NCI-H1694 treated with DMSO at 0.1 percent for 48 hours (cell line): Measurements from ENCODE around the gene MFAP2.
A peak's percentile ranks its signal among the peaks of the same experiment; 100 is the strongest.
"Not testable (repeated sequence)": the region's sequence is repeated elsewhere in the genome, so short reads cannot be mapped to it uniquely, and the experiment has no call there.

ENCODE experiments used
- DNase-seq: peaks from one replicate; lab custom pipeline; 2025; lab: John Stamatoyannopoulos, UW

Gene MFAP2

GRCh38 chr1:16979475-16980327 lies 719 bp downstream of the MFAP2 start:
- no peak for DNase-seq

GRCh38 chr1:16978567-16979474 lies 1.6 kb downstream of the MFAP2 start:
- no peak for DNase-seq

- DNase-seq, result no peak
These were observed 2.3 kb downstream of the MFAP2 start for GRCh38 chr1:16978139-16978538.

DNA sequence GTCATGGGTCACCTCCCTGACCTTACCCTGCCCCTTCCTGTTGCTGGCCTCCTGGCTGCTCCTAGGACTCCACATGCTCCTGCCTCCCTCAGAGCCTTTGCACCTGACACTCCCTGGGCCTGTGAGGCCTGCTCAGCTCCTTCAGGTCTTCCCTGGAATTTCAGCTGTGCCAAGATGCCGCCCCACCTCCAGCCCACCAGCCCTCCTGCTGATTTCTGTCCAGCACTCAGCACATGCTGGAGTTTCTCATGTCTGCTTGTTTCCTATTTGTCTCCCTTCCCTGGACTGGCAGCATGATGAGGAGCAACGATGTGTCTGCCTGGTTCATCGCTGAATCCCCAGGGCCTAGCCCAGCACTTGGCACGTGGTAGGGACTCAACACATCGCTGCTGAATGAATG lies 3.0 kb downstream of the MFAP2 start:
- no peak for DNase-seq

- DNase-seq, result no peak
These were observed 3.5 kb downstream of the MFAP2 start for GRCh38 chr1:16976966-16977365.

DNA sequence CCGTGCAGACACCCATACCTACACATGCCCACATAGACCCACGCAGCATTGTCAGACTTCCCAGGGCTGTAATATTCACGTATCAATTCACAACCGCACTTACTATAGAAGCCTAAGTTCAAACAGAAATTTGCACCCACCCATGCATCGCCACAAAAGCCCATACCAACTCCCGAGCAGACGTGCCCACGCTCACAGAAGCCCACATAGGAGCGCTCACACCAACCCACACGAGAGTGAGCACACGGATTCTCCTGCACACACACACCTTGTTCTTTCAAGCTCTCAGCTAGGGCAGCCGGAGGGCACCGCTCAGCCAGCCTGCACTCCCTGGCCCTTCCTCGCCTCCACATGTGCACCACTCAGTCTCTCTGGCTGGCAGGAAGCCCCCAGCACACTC lies 4.6 kb downstream of the MFAP2 start:
- DNase-seq, result no peak

DNA sequence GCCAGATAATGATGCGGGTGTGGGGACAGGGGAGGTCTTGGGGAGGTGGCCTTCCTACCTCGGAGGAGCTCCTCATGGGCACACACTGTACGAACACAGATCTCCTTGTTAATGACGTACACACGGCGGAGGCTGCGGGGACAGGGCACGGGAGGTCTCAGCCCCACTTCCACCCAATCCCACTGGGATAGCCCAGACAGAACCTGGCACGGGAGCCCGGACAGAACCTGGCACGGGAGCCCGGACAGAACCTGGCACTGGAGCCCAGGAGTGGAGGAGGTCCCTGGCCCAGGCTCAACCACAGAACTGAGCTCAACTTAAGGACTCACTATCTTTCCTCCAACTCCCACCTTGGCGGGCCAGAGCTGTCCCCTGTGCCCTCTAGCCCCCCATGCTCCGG lies 5.2 kb downstream of the MFAP2 start:
- DNase-seq, result no peak

DNA sequence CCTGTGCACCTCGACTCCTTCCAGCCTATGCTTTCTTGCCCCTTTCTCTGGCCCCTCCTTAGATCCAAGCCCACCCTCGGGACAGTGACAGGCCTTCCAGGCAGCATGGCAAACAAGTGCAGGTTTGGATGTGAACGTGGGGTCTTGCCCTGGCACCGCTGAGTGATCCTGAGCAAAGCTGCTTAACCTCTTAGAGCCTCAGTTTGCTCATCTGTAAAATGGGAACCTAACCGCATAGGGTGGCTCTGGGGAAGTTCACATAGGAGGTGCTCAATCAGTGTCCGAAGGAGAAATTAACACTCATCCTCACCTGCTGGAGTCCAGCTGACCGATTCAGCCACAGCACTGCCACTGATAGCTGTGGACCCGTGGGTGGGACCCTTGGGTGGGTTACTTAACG lies 7.2 kb downstream of the MFAP2 start:
- DNase-seq, result no peak

GRCh38 chr1:16972189-16972895 lies 8.1 kb downstream of the MFAP2 start:
- DNase-seq, result no peak

- DNase-seq, result peak; percentile 9
These were observed 8.9 kb downstream of the MFAP2 start for GRCh38 chr1:16971341-16972188.

- no peak for DNase-seq
These were observed 10.1 kb downstream of the MFAP2 start for GRCh38 chr1:16970132-16970910.

DNA sequence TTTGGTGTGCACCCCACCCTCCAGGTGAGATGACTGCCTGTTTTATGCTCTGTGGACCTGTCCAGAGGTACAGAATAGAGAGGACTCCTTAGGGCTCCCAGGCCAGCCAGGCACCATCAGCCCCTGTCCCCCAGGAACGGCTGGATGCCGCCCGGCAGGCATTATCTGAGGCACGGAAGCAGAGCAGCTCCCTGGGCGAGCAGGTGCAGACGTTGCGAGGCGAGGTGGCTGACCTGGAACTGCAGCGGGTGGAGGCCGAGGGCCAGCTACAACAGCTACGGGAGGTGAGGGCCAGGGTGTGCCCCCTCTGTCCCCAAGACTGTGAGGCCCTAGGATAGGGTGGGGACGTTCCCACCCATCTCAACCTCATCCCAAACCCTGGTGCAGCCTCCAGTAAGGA lies 10.8 kb downstream of the MFAP2 start:
- no peak for DNase-seq

- no peak for DNase-seq
These were observed 11.3 kb downstream of the MFAP2 start for GRCh38 chr1:16969057-16969611.

- no peak for DNase-seq
These were observed 12.0 kb downstream of the MFAP2 start for GRCh38 chr1:16968372-16968771.

- DNase-seq, result no peak
These were observed 12.5 kb downstream of the MFAP2 start for GRCh38 chr1:16967962-16968361.

GRCh38 chr1:16967095-16967575 lies 13.3 kb downstream of the MFAP2 start:
- no peak for DNase-seq

DNA sequence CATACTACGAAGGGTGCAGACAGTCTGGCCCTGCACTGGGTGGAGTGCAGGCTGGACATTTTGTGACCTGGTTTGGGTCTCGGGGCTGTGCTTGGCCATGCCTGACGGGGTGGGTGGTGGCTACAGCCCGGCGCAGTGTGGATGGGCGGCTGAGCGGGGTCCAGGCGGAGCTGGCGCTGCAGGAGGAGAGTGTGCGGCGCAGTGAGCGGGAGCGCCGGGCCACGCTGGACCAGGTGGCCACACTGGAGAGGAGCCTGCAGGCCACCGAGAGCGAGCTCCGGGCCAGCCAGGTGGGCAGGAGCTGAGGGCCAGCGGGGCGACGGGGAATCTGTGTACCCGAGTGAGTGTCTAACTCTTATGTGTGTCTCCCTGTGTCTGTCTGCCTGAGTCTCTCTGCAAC lies 14.1 kb downstream of the MFAP2 start:
- no peak for DNase-seq

GRCh38 chr1:16965486-16966067 lies 14.8 kb downstream of the MFAP2 start:
- no peak for DNase-seq

GRCh38 chr1:16964169-16964568 lies 16.3 kb downstream of the MFAP2 start:
- DNase-seq, result not testable (repeated sequence)
